ENCODE results near the gene TPSD1.

DNA sequence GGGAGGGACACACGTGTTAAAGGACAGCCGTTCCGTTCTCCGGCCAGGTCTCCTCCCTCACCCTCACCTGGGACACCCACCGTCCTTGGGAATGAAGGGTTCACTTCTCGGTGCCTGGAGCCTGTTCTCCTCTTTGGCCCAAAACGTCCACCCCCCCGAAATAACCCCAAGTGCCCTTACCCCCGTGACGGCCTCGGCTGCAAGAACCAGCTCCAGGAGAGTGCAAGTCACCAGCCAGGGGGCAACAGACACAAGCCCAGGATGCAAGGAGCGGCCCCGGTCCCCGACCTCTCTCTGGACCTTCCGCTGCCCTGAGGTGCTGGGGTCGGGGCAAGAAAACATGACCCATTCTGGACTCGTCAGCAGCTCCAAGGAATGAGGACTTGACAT, 33.6 kb downstream of the TPSD1 start:
- TF ChIP-seq POLR2A (IDR thresholded peaks at IDR 0.05; ENCODE audit: low read depth, low read length) (no peak), SPI1 (IDR thresholded peaks at IDR 0.05; ENCODE audit: low read depth, low read length) (no peak), TAF1 (IDR thresholded peaks at IDR 0.05; ENCODE audit: low read depth, low read length) (no peak), POLR2AphosphoS5 (IDR thresholded peaks at IDR 0.05; ENCODE audit: low read depth, low read length) (no peak), POU2F2 (IDR thresholded peaks at IDR 0.05; ENCODE audit: low read depth, low read length) (no peak), PAX5 (IDR thresholded peaks at IDR 0.05; ENCODE audit: insufficient read depth, low read length, severe bottlenecking) (no peak)
